Glomerular endothelial cell (primary cell): Measurements from ENCODE around the gene POC1B. TPM values are rescaled to one million over a fixed set of nuclear protein-coding genes. Genes with fewer than 3 reads are reported as not detected.

Experiments used
- DNase-seq: peaks from one replicate; pipeline ENCODE4 v3.0.0-alpha.2; 2011; ENCODE audit warnings: low read depth, low spot score; ENCODE audit errors: extremely low read depth
- total RNA-seq: library from RNA; depleted of rRNA; stranded (reverse); fragments of >200 nt; gene quantifications from 2 replicates; pipeline ENCODE4 v1.2.3, GENCODE V29; 2015

POC1B gene
- total RNA-seq, 1 donor from 2014 or later = 21.8 TPM

GRCh38 chr12:89497467-89497866 lies 28.4 kb downstream of the POC1B start:
- no peak for DNase-seq

GRCh38 chr12:89497005-89497404 lies 28.8 kb downstream of the POC1B start:
- no peak for DNase-seq

GRCh38 chr12:89494411-89495231 lies 31.2 kb downstream of the POC1B start:
- no peak for DNase-seq

GRCh38 chr12:89493670-89494302 lies 32.1 kb downstream of the POC1B start:
- no peak for DNase-seq

GRCh38 chr12:89492883-89493282 lies 33.0 kb downstream of the POC1B start:
- no peak for DNase-seq

GRCh38 chr12:89490922-89491321 lies 34.9 kb downstream of the POC1B start:
- DNase-seq = no peak

- DNase-seq = no peak
Observed at GRCh38 chr12:89486264-89486663, 39.6 kb downstream of the POC1B start.

- no peak for DNase-seq
Observed at GRCh38 chr12:89484470-89484869, 41.4 kb downstream of the POC1B start.

- DNase-seq = no peak
Observed at GRCh38 chr12:89481213-89481914, 44.5 kb downstream of the POC1B start.

GRCh38 chr12:89479982-89480381 lies 45.9 kb downstream of the POC1B start:
- no peak for DNase-seq

GRCh38 chr12:89477633-89478279 lies 48.1 kb downstream of the POC1B start:
- no peak for DNase-seq

GRCh38 chr12:89476904-89477595 lies 48.8 kb downstream of the POC1B start:
- DNase-seq = no peak

- no peak for DNase-seq
Observed at GRCh38 chr12:89476232-89476631, 49.6 kb downstream of the POC1B start.

- DNase-seq = no peak
Observed at GRCh38 chr12:89475203-89475990, 50.5 kb downstream of the POC1B start.

GRCh38 chr12:89474615-89475014 lies 51.2 kb downstream of the POC1B start:
- no peak for DNase-seq

GRCh38 chr12:89472508-89472907 lies 53.3 kb downstream of the POC1B start:
- no peak for DNase-seq

- peak; percentile 39 for DNase-seq
Observed at GRCh38 chr12:89470741-89471509, 54.9 kb downstream of the POC1B start.

GRCh38 chr12:89469361-89469760 lies 56.5 kb downstream of the POC1B start:
- DNase-seq = peak; percentile 34
